Astrocyte of the cerebellum (primary cell): ENCODE results near the gene ATP5MC2.
"Not testable (repeated sequence)": the region's sequence is repeated elsewhere in the genome, so short reads cannot be mapped to it uniquely, and the experiment has no call there.

Source experiments
- DNase-seq: peaks from one replicate; pipeline ENCODE4 v3.0.0-alpha.2; 2011; ENCODE audit warnings: low read depth
- H3K4me3 ChIP-seq: 2 replicates; pipeline ENCODE4 v1.5.1; 2011; ENCODE audit warnings: mild to moderate bottlenecking, low read depth, low read length, moderate library complexity
- CTCF ChIP-seq: IDR thresholded peaks from 2 replicates; pipeline ENCODE4 v1.5.1; 2012; ENCODE audit warnings: low read length, low read depth, moderate library complexity, mild to moderate bottlenecking; ENCODE audit errors: missing control alignments
- in situ Hi-C: cut with HindIII; loops from 2 replicates; pipeline ENCODE4 v1.10.0; 2017; ENCODE audit warnings: low sequenced_read_pairs

ATP5MC2 gene

GRCh38 chr12:53683494-53683893, 7.6 kb upstream of the ATP5MC2 start:
- H3K4me3 ChIP-seq, result no peak overlapping the region
- in situ Hi-C loops, result no loop called here
- no peak for TF ChIP-seq CTCF
- no peak for DNase-seq

- DNase-seq, H3K4me3 ChIP-seq, in situ Hi-C loops: not testable (repeated sequence)
Observed at GRCh38 chr12:53680061-53680460, 4.2 kb upstream of the ATP5MC2 start.

- in situ Hi-C loops, result no loop called here
- DNase-seq, result no peak
- TF ChIP-seq CTCF, result no peak
- no peak overlapping the region for H3K4me3 ChIP-seq
Observed at GRCh38 chr12:53677800-53678148, 1.9 kb upstream of the ATP5MC2 start.

- in situ Hi-C loops, result no loop called here
- peak overlapping the region; percentile 5 for H3K4me3 ChIP-seq
- TF ChIP-seq CTCF, result no peak
- DNase-seq, result no peak
Observed at GRCh38 chr12:53677016-53677799, 1.3 kb upstream of the ATP5MC2 start.

GRCh38 chr12:53676656-53677015, 753 bp upstream of the ATP5MC2 start:
- no peak for TF ChIP-seq CTCF
- H3K4me3 ChIP-seq, result peak overlapping the region; percentile 5
- DNase-seq, result no peak
- in situ Hi-C loops, result no loop called here

- peak overlapping the region; percentile 72 for H3K4me3 ChIP-seq
- DNase-seq, result no peak
- TF ChIP-seq CTCF, result no peak
- in situ Hi-C loops, result loop anchor here (5.0 to 25.0 kb wide), 2 partner anchors 43 to 113 kb away; no protein-coding TSS in a partner anchor
Observed at GRCh38 chr12:53674977-53675700, 744 bp downstream of the ATP5MC2 start.

GRCh38 chr12:53670971-53671370, 4.9 kb downstream of the ATP5MC2 start:
- TF ChIP-seq CTCF, result no peak
- DNase-seq, result no peak
- no peak overlapping the region for H3K4me3 ChIP-seq
- in situ Hi-C loops, result loop anchor here (5.0 to 25.0 kb wide), 2 partner anchors 39 to 109 kb away; no protein-coding TSS in a partner anchor
